ENCODE results near the gene SDK1.

Gene SDK1

DNA sequence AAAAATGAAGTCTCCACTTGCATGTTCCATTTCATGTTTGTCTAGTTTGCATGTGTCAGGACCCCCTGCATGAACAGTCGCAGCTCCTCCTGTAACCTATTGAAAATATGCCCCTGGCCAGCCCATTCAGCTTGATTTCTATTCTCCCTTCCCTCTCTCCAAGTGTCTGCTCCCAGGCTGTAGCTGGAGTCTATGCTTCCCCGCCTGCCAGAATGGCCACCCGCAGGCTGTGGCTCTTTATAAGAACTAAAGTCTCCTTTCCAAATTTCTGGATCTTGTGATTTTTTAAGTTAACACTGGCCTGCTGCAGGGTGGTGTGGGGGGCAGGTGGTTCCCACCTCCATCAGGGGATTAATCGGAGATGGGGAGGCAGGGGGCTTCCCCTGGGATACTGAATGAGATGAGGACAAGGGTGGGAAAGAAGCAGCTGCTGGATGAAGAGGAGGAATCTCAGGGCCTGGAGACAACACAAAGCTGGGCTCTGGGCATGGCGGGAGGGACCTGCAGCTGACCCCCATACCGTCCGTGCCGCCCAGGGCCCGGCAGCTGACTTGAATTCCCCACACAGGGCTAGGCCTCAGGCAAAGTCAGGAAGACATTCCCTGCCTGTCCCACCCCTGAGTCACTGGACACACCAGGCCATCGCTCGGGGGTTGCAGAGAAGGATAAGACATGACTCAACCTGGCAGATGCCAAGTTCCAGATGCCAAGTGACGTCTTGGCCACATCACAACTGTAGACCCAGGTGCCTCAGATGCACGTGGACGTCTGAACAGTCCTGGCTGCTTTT, 981.6 kb downstream of the SDK1 start:
- no peak for DNase-seq (ENCODE audit: low read depth)
- H3K4me3 ChIP-seq (ENCODE audit: low read depth, low read length): no peak overlapping the region
- TF ChIP-seq CTCF (IDR thresholded peaks at IDR 0.05; ENCODE audit: insufficient read depth, low read depth, low read length, missing control alignments): no peak

DNA sequence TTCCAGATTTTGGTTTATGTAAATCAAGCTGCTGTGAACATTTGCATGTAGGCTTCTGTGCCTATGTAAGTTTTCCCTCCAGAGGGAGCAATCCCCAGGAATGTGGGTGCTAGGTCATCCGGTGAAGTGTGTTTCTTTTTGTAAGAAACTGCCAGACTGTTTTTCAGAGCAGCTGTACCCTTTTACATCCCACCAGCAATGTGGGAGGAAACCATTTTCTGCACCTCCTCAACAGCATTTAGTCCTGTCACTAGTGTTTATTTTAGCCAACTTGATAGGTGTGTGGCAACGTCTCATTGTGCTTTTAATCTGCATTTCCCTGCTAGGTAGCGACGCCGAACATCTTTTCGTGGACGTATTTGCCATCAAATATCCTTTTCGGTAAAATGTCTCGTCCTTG, 985.3 kb downstream of the SDK1 start:
- no peak for DNase-seq (ENCODE audit: low read depth)
- no peak for TF ChIP-seq CTCF (IDR thresholded peaks at IDR 0.05; ENCODE audit: insufficient read depth, low read depth, low read length, missing control alignments)
- no peak overlapping the region for H3K4me3 ChIP-seq (ENCODE audit: low read depth, low read length)

- no peak for DNase-seq (ENCODE audit: low read depth)
- no peak overlapping the region for H3K4me3 ChIP-seq (ENCODE audit: low read depth, low read length)
- TF ChIP-seq CTCF (IDR thresholded peaks at IDR 0.05; ENCODE audit: insufficient read depth, low read depth, low read length, missing control alignments): no peak
These were observed 987.8 kb downstream of the SDK1 start for GRCh38 chr7:4288791-4289394.

DNA sequence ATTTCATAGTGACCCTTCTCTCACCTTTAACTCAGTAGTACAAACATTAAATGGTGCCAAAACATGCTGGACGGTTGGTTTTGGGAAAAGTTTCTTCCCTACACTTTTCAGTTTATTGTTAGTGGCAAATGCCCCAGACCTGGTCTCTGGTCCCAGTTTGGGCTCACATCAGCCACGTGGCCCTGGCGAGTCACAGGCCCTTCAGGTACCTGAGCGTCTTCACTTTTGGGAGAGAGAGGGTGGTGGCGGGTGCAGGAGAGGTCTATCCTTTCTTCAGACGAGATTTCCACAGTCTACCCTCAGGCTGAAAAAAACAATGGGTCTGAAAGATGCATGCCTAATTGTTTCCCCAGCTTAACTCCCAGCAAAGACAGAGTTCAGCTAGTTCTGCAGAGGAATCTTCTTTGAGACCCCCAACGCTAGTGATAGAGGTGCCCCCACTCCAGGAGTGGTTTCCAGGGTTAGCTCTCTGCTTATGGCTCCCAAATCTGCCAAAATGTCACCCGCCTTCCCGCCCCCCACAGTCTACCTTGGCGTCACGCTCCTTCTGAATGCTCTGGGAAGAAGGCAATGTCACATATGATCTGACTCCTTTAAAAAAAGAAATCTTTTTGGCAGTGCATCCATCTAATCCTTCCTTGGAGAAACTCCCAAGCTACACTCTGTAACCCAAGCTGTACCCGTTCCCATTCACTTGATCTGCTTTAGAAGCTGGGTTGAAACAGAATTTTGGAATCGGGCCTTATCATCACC, 996.3 kb downstream of the SDK1 start:
- DNase-seq (ENCODE audit: low read depth): no peak
- H3K4me3 ChIP-seq (ENCODE audit: low read depth, low read length): no peak overlapping the region
- TF ChIP-seq CTCF (IDR thresholded peaks at IDR 0.05; ENCODE audit: insufficient read depth, low read depth, low read length, missing control alignments): no peak

DNA sequence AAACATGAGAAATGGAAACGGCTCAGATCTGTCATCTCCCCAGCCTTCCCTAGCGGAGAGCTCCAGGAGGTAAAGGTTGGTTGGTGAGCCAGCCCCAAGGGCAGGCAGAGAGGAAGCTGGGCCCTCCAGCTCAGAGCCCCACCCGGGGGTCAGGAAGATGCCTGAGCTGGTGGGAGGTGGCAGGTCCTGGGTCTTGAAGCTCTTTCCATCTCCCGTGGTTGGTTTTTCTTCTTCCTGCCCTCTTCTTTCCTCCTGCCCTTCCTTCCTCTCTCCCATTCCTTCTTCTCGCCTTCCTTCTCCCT, 996.8 kb downstream of the SDK1 start:
- TF ChIP-seq CTCF (IDR thresholded peaks at IDR 0.05; ENCODE audit: insufficient read depth, low read depth, low read length, missing control alignments): no peak
- H3K4me3 ChIP-seq (ENCODE audit: low read depth, low read length): no peak overlapping the region
- DNase-seq (ENCODE audit: low read depth): no peak

DNA sequence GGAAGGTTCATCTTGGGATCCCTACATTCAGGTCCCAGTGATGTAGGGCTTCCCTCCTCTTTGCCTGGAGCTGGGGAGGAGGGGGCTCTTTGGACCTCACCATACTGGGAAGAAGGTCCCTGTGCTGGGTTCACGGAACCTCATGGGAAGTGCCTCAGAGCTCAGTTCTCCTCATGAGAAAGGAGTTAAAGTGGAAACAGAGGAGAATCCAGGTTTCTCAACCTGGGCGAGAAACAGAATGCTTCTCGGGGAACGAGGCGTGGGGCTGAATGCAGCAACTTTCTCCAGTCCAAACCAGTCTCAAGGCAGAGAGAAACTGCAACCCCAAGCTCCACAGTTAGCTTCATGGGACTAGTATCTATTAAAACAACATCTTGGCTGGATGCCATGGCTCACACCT, 998.4 kb downstream of the SDK1 start:
- H3K4me3 ChIP-seq (ENCODE audit: low read depth, low read length): no peak overlapping the region
- no peak for DNase-seq (ENCODE audit: low read depth)
- TF ChIP-seq CTCF (IDR thresholded peaks at IDR 0.05; ENCODE audit: insufficient read depth, low read depth, low read length, missing control alignments): no peak
